HCT116 (cell line): ENCODE data around the gene TMEM145. TPM values are rescaled to one million over a fixed set of nuclear protein-coding genes. Genes with fewer than 3 reads are reported as not detected.

Source experiments
- ATAC-seq: fragments of 200-7000 bp; cut with Tn5 transposase; 2 replicates; pipeline ENCODE4 v1.9.1; 2020; ENCODE audit warnings: mild to moderate bottlenecking, moderate library complexity
- BruUV-seq: library from RNA; stranded (reverse); fragments of 400-500 nt; replicated peaks from 2 replicates; lab custom pipeline; 2021; lab: Mats Ljungman, UMichigan
- CTCF ChIA-PET: fragments of 300-600 bp; sonication (Branson Sonifier 250); formaldehyde crosslinking; loops from one replicate; lab custom pipeline; 2021; ENCODE audit warnings: antibody characterized with exemption; lab: Charles Lee
- POLR2A ChIA-PET: fragments of 300-600, 350-600 bp; sonication (Branson Sonifier 250); formaldehyde crosslinking; loops from one replicate; lab custom pipeline; 2021; ENCODE audit warnings: antibody characterized with exemption; lab: Charles Lee
- RAD21 ChIA-PET, 2 experiments: fragments of 300-600 bp; sonication (Branson Sonifier 250); formaldehyde crosslinking; loops; one replicate each; lab custom pipeline; 2023; ENCODE audit warnings: low total read pairs in 2 of 2; ENCODE audit not compliant: uncharacterized antibody in 2 of 2, unreplicated experiment in 2 of 2, low non-redundant PET in 1 of 2; lab: Charles Lee
- DNase-seq: peaks from one replicate; pipeline ENCODE4 v3.0.0-alpha.2; 2010; ENCODE audit warnings: low read depth, low spot score
- H2AFZ ChIP-seq: fragments of 200-600 bp; shearing (Covaris generic), sonication (generic); 2 replicates; pipeline ENCODE4 v1.6.1; 2017; ENCODE audit warnings: low read depth, mixed run types, mixed read lengths, antibody characterized with exemption, low read length; ENCODE audit not compliant: poor library complexity, severe bottlenecking
- H3K27ac ChIP-seq: 2 replicates; pipeline ENCODE4 v1.5.1; 2012; ENCODE audit warnings: low read depth, low read length
- H3K27me3 ChIP-seq: fragments of 200-600 bp; sonication (generic); 2 replicates; pipeline ENCODE4 v1.6.1; 2016; ENCODE audit warnings: mixed run types, low read length, mixed read lengths; ENCODE audit not compliant: insufficient read depth
- H3K36me3 ChIP-seq, 2 experiments: fragments of 200-500 bp in 1 of 2; fragments of 200-600 bp in 1 of 2; sonication (Bioruptor generic) in 1 of 2; sonication (generic) in 1 of 2; 2 replicates each; pipeline versions ENCODE4 v1.5.1 to v1.6.1; 2014 to 2016; ENCODE audit warnings: low read length in 2 of 2, inconsistent platforms in 1 of 2, mixed read lengths in 1 of 2, mixed run types in 1 of 2; ENCODE audit not compliant: insufficient read depth in 2 of 2, control insufficient read depth in 1 of 2
- H3K4me1 ChIP-seq, 2 experiments: fragments of 200-600 bp in 1 of 2; sonication (generic) in 1 of 2; 2 replicates each; pipeline versions ENCODE4 v1.5.1 to v1.6.1; 2012 to 2017; ENCODE audit warnings: low read length in 2 of 2, inconsistent platforms in 1 of 2, mild to moderate bottlenecking in 1 of 2, mixed read lengths in 1 of 2, mixed run types in 1 of 2, moderate library complexity in 1 of 2; ENCODE audit not compliant: insufficient read depth in 2 of 2, control insufficient read depth in 1 of 2
- H3K4me2 ChIP-seq: fragments of 200-600 bp; sonication (generic); 2 replicates; pipeline ENCODE4 v1.6.1; 2017; ENCODE audit warnings: mixed run types, low read length, mixed read lengths
- H3K4me3 ChIP-seq, 2 experiments: fragments of 200-600 bp in 1 of 2; sonication (generic) in 1 of 2; replicated peaks in 1 of 2; 2 replicates each; pipeline ENCODE4 v1.5.1; 2011 to 2016; ENCODE audit warnings: low read length in 2 of 2, control low read depth in 1 of 2, low read depth in 1 of 2, mild to moderate bottlenecking in 1 of 2, mixed read lengths in 1 of 2, mixed run types in 1 of 2
- H3K79me2 ChIP-seq: fragments of 200-600 bp; sonication (generic); 2 replicates; pipeline ENCODE4 v1.6.1; 2017; ENCODE audit warnings: mild to moderate bottlenecking, mixed run types, low read length, moderate library complexity, mixed read lengths; ENCODE audit not compliant: insufficient read depth
- H3K9ac ChIP-seq: fragments of 200-600 bp; sonication (generic); 2 replicates; pipeline ENCODE4 v1.6.1; 2016; ENCODE audit warnings: low read length, mixed read lengths
- H3K9me2 ChIP-seq: fragments of 200-600 bp; sonication (generic), shearing (Covaris generic); 2 replicates; pipeline ENCODE4 v1.6.1; 2017; ENCODE audit warnings: mixed run types, mild to moderate bottlenecking, moderate library complexity; ENCODE audit not compliant: insufficient read depth
- H3K9me3 ChIP-seq, 2 experiments: fragments of 200-500 bp in 1 of 2; fragments of 200-600 bp in 1 of 2; sonication (Bioruptor generic) in 1 of 2; sonication (generic) in 1 of 2; 2 replicates each; pipeline ENCODE4 v1.6.1; 2014 to 2017; ENCODE audit warnings: low read length in 2 of 2, mixed read lengths in 2 of 2, inconsistent platforms in 1 of 2, low read depth in 1 of 2, mild to moderate bottlenecking in 1 of 2, mixed run types in 1 of 2, moderate library complexity in 1 of 2; ENCODE audit not compliant: control insufficient read depth in 1 of 2, insufficient read depth in 1 of 2
- H4K20me1 ChIP-seq: fragments of 200-600 bp; sonication (generic), shearing (Covaris generic); 2 replicates; pipeline ENCODE4 v1.6.1; 2017; ENCODE audit warnings: mixed run types, mild to moderate bottlenecking, moderate library complexity; ENCODE audit not compliant: insufficient read depth
- ATF3 ChIP-seq: IDR thresholded peaks from 2 replicates; pipeline ENCODE4 v1.6.1; 2012
- CTCF ChIP-seq, 3 experiments: fragments of 200-600 bp in 1 of 3; sonication (generic) in 1 of 3; IDR thresholded peaks in 2 of 3; conservative IDR thresholded peaks in 1 of 3; 2 replicates each; pipeline ENCODE4 v1.5.1; 2012 to 2017; ENCODE audit warnings: low read depth in 2 of 3, low read length in 2 of 3, antibody characterized with exemption in 1 of 3, borderline replicate concordance in 1 of 3, control low read depth in 1 of 3, mild to moderate bottlenecking in 1 of 3, mixed read lengths in 1 of 3, mixed run types in 1 of 3, moderate library complexity in 1 of 3; ENCODE audit not compliant: insufficient read depth in 1 of 3
- EGR1 ChIP-seq: IDR thresholded peaks from 2 replicates; pipeline ENCODE4 v1.6.1; 2012; ENCODE audit warnings: low read depth
- EZH2 ChIP-seq: fragments of 200-600 bp; sonication (generic); IDR thresholded peaks from 2 replicates; pipeline ENCODE4 v1.6.1; 2017; ENCODE audit warnings: antibody characterized with exemption, mixed run types
- EZH2phosphoT487 ChIP-seq: fragments of 200-600 bp; IDR thresholded peaks from 2 replicates; pipeline ENCODE4 v1.6.1; 2018; ENCODE audit warnings: antibody characterized with exemption, borderline replicate concordance
- FOSL1 ChIP-seq: IDR thresholded peaks from 2 replicates; pipeline ENCODE4 v1.6.1; 2012; ENCODE audit warnings: low read depth
- MAX ChIP-seq: IDR thresholded peaks from 2 replicates; pipeline ENCODE4 v1.6.1; 2012
- POLR2A ChIP-seq: IDR thresholded peaks from 2 replicates; pipeline ENCODE4 v1.7.0; 2011; ENCODE audit warnings: borderline replicate concordance; ENCODE audit not compliant: insufficient read depth, insufficient read length; ENCODE audit errors: extremely low read depth
- RAD21 ChIP-seq: IDR thresholded peaks from 2 replicates; pipeline ENCODE4 v1.6.1; 2012; ENCODE audit warnings: low read depth, mild to moderate bottlenecking
- SRF ChIP-seq: IDR thresholded peaks from 2 replicates; pipeline ENCODE4 v1.6.1; 2012; ENCODE audit warnings: low read depth
- TCF7L2 ChIP-seq: IDR thresholded peaks from 2 replicates; pipeline ENCODE4 v1.7.0; 2011; ENCODE audit warnings: borderline replicate concordance, inconsistent platforms; ENCODE audit not compliant: insufficient read depth, insufficient read length; ENCODE audit errors: extremely low read depth
- YY1 ChIP-seq: IDR thresholded peaks from 2 replicates; pipeline ENCODE4 v1.6.1; 2011; ENCODE audit warnings: low read length, low read depth, moderate library complexity, mild to moderate bottlenecking; ENCODE audit not compliant: insufficient replicate concordance; ENCODE audit errors: extremely low read depth
- ZBTB33 ChIP-seq: IDR thresholded peaks from 2 replicates; pipeline ENCODE4 v1.6.1; 2011; ENCODE audit warnings: mild to moderate bottlenecking, low read length, moderate library complexity; ENCODE audit not compliant: insufficient replicate concordance; ENCODE audit errors: extremely low read depth
- ZFX ChIP-seq: fragments of 450-650 bp; IDR thresholded peaks from 2 replicates; pipeline ENCODE4 v1.6.1; 2017
- intact Hi-C: fragments of 100-400 bp; cut with micrococcal nuclease; formaldehyde crosslinking; loops from 2 replicates; pipeline ENCODE4 v1.10.0; 2022
- total RNA-seq: library from RNA; stranded (reverse); gene quantifications from one replicate; pipeline ENCODE4 v1.2.1, GENCODE V29; 2021; ENCODE audit not compliant: unreplicated experiment

The TMEM145 gene
- total RNA-seq, 1 experiment from 2014 or later, result 7.2 TPM

- CTCF ChIA-PET, result no interaction called here
- Histone ChIP-seq H3K9me2 (no peaks in the 10 kb centered on the region), H3K4me2 (no peak overlapping the region), H3K36me3 (peaks cover 3 to 5% of the 10 kb centered on the region in 2 experiments; a peak in 2 of 4 replicates), H4K20me1 (no peaks in the 10 kb centered on the region), H3K79me2 (peaks cover 16% of the 10 kb centered on the region), H3K4me1 (peaks cover 31 to 38% of the 10 kb centered on the region in 2 experiments), H3K27ac (no peak overlapping the region), H3K4me3 (no peak overlapping the region), H3K9ac (no peak overlapping the region), H2AFZ (no peak overlapping the region), H3K9me3 (no peaks in the 10 kb centered on the region), H3K27me3 (no peaks in the 10 kb centered on the region)
- TF ChIP-seq EGR1 (no peak), ZBTB33 (no peak), EZH2phosphoT487 (no peak), EZH2 (no peak), CTCF (IDR thresholded peaks at IDR 0.05 in 2 of 3, conservative IDR thresholded peaks at IDR 0.05 in 1 of 3; ENCODE audit: borderline replicate concordance in 1 of 3, insufficient read depth in 1 of 3, low read depth in 2 of 3, low read length in 2 of 3) (no peak), MAX (no peak), POLR2A (no peak), RAD21 (no peak), FOSL1 (no peak), YY1 (no peak), ZFX (no peak), TCF7L2 (no peak), SRF (no peak), ATF3 (no peak)
- ATAC-seq (no peak), DNase-seq (no peak)
- no TSS peak for BruUV-seq
- intact Hi-C loops, result no loop called here
- RAD21 ChIA-PET, result no interaction called here
- POLR2A ChIA-PET, result interaction anchor here (1.1 kb wide), 1 partner anchor 16 kb away, joined by 3 read pairs; no protein-coding TSS in a partner anchor
Measured at GRCh38 chr19:42274065-42274682, 38.9 kb upstream of the TMEM145 start.
